22Rv1 (cell line): ENCODE data around the gene SLC2A1.

Experiments used
- H3K27ac ChIP-seq: fragments of 450-650 bp; 2 replicates; pipeline ENCODE4 v1.5.1; 2017
- CTCF ChIP-seq: fragments of 450-650 bp; IDR thresholded peaks from 2 replicates; pipeline ENCODE4 v1.5.1; 2017; ENCODE audit warnings: mild to moderate bottlenecking
- ZFX ChIP-seq: fragments of 450-650 bp; IDR thresholded peaks from 2 replicates; pipeline ENCODE4 v1.6.1; 2017; ENCODE audit warnings: antibody characterized with exemption, borderline replicate concordance

The SLC2A1 gene

DNA sequence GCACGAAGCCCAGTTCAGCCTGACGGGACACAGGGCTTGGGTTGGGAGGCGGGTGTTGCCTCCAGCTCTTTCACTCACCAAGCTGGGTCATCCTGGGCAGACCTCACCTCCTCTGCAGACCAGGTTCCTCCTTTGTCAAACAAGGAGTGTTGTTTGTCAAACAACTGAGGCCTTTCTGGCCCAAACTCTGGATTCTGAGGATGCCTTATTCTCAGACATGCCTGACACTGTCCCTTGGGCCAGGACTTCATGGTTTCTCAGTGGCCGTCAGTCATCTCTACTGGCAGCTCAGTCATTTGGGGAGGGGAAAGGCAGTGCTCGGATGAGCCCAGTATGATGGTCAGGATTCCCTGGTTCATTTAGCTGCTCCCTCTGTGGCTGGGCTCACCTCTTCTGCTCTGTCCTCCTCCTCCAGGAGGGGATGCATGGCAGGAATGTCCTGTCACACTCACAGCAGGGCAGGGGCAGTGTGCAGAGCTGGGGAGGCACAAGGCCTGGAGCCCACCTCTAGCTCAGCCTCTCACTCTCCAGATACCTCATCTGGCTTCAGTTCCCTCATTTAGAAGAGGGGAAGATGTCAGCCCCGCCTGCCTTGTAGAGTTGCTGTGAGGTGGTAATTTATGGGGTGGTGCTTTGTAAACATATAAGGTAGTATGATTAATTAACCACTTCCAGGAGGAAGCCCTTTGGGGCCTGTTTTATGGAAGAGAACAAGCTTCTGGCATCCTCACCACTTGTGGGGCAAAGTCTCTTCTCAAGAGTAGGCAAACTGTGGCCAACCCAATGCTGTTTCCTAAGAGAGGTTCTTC is 20.6 kb downstream of the SLC2A1 start:
- H3K27ac ChIP-seq, result peak overlapping the region; percentile 54
- TF ChIP-seq ZFX (no peak), CTCF (no peak)

- TF ChIP-seq ZFX (no peak), CTCF (no peak)
- peak overlapping the region; percentile 54 for H3K27ac ChIP-seq
Measured at GRCh38 chr1:42937141-42937696, 21.4 kb downstream of the SLC2A1 start.

- no peak overlapping the region for H3K27ac ChIP-seq
- no peak for TF ChIP-seq ZFX
- TF ChIP-seq CTCF, result no peak
Measured at GRCh38 chr1:42936309-42937078, 22.2 kb downstream of the SLC2A1 start.

- TF ChIP-seq ZFX (no peak), CTCF (no peak)
- no peak overlapping the region for H3K27ac ChIP-seq
Measured at GRCh38 chr1:42935971-42936308, 22.7 kb downstream of the SLC2A1 start.

DNA sequence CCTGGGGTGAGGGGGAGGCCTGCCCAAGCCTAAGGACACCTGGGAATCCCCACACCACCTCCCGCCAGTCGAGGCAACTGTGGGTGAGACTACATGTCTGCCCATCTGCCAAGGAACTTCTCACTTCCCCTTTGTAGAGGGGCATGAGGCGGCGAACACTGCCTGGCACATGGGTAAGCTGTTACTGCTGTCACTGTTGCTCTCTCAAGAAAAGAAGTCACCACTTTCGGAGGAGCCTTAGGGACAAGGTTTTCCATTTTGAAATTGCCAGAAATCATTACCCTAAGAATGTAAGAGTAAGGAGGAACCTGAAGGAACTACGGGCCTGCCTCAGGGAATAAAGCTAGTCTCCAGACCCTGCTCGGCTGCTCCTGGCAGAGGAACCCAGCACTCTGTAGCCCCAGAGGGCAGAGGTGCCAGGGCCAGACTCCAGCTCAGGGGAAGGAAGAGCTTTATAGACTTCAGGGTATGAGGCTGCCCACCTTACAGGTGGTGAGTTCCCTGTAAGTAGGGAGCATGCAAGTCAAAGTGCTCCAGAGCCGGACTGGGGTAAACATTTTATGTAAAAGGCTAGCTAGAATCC is 23.3 kb downstream of the SLC2A1 start:
- TF ChIP-seq CTCF (no peak), ZFX (no peak)
- no peak overlapping the region for H3K27ac ChIP-seq

GRCh38 chr1:42934541-42935312 is 23.9 kb downstream of the SLC2A1 start:
- no peak for TF ChIP-seq ZFX
- no peak for TF ChIP-seq CTCF
- no peak overlapping the region for H3K27ac ChIP-seq
